ENCODE results near the gene MCF2L.
"Not testable (repeated sequence)": the region's sequence is repeated elsewhere in the genome, so short reads cannot be mapped to it uniquely, and the experiment has no call there.

MCF2L gene

DNA sequence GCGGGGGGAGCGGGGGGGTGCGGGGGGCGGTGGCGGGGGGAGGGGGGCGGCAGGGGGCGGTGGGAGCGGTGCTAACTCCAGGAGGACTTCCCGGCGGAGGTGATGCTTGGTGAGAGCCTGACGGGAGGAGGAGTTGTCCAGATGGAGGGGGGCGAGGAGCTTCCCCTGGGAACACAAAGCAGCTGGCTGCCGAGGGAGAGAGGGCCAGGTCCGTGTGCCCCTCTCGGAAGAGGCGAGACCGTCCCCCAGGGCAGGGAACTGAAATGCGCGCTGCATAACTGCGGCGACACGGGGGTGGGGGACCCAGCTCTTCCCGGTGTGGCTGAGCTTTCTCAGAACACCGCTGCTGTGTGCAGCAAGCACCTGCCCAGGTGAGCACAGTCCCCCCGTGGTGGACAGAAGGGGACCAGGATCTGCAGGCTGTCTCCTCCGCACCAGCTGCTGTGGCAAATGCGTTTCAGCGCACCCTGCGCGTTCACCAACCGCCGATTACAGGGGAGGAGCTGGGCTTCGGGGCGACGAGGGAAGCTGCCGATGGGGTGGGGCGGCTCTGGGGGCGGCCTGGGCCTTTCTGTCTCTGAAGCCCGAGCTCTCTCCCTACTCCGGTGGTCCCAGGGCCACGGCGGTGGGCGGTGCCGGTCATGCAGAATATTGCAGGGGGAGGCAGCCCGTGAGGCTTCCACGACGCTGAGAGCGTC, 81.9 kb downstream of the MCF2L start:
- no peak for DNase-seq (ENCODE audit: low read depth)

DNA sequence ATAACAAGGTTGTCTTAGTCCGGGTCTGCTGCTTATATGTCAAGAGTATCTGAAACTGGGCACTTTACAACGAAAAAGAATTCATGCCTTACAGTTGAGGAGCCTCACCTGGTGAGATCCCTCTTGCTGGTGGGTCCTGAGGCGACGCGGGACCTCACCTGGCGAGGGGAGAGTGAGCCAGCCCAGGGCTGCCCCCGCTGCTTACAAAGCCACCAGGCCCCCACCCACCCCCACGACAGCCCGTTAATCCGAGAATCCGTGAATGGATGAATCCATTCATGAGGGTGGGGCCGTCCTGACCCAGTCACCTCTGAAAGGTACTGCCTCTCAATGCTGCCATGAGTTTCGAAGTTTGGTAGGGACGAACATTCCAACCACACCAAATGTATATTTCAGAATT, 82.6 kb downstream of the MCF2L start:
- no peak for DNase-seq (ENCODE audit: low read depth)

GRCh38 chr13:113052206-113052605, 83.2 kb downstream of the MCF2L start:
- no peak for DNase-seq (ENCODE audit: low read depth)

DNA sequence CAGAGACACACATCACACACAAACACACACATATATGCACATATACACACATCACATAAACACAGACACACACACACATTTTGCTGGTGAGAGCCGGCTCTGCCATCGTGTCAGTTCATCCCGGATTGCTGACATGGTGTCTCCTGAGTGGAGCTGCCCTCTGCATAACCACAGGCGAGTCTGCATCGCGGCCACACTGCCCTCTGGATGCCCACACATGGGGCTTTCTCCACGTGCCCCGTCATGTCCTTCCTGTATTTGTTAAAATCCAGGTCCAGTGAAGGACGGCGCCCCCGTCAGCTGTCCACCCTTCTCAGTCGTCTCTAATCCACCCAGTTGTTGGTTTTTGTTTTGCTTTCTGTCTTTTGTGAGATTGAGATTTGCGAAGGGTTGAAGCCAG, 84.0 kb downstream of the MCF2L start:
- DNase-seq (ENCODE audit: low read depth), result no peak

DNA sequence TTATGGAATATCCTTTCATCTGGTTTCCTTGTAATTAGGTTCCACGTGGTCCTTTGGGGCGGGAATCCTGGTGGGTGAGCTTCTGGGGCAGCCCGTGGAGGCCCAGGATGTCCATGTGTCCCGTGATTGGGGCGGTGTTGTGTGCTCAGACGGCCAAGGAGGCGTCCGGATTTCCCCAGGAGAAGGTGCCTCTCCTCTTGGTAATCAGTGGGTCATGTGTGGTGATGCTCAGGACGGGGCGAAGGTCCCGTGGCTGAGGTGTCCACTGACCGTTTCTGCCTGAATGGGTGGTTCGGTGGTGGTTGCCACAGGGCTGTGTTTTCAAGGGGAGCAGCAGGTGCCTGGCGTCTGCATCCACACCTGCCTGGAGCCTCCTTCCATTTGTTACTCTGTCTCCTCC, 84.4 kb downstream of the MCF2L start:
- no peak for DNase-seq (ENCODE audit: low read depth)

GRCh38 chr13:113053801-113054604, 85.0 kb downstream of the MCF2L start:
- DNase-seq (ENCODE audit: low read depth), result no peak

- DNase-seq (ENCODE audit: low read depth), result no peak
Measured at GRCh38 chr13:113057084-113057483, 88.1 kb downstream of the MCF2L start.

DNA sequence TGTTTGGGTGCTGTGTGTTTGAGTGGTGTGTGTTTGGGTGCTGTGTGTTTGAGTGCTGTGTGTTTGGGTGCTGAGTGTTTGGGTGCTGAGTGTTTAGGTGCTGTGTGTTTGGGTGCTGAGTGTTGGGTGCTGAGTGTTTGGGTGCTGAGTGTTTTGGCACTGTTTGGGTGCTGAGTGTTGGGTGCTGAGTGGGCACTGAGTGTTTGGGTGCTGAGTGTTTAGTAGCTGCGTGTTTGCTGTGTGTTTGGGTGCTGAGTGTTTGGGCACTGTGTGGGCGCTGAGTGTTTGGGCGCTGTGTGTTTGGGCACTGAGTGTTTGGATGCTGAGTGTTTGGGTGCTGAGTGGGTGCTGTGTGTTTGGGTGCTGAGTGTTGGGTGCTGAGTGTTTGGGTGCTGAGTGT, 88.5 kb downstream of the MCF2L start:
- not testable (repeated sequence) for DNase-seq (ENCODE audit: low read depth)

- no peak for DNase-seq (ENCODE audit: low read depth)
Measured at GRCh38 chr13:113058129-113058987, 89.3 kb downstream of the MCF2L start.

- no peak for DNase-seq (ENCODE audit: low read depth)
Measured at GRCh38 chr13:113058988-113059850, 90.2 kb downstream of the MCF2L start.

DNA sequence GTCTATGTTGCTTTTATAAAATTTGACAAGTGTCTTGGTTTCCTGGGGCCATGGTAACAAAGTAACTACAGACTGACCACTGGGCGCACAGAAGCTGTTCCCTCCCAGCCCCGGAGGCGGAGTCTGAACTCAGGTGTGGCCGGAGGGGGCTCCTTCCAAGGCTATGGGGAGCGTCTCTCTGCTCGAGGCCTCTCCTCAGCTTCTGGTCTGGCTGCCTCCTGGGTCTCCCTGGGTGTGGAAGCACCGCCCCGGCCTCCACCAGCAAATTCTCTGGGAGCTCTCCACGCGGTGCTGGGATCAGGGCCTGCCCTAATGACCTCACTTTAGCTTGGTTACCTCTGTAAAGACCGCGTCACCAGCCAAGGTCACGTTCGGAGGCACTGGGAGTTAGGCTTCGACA, 90.9 kb downstream of the MCF2L start:
- no peak for DNase-seq (ENCODE audit: low read depth)

- DNase-seq (ENCODE audit: low read depth), result no peak
Measured at GRCh38 chr13:113060557-113061270, 91.7 kb downstream of the MCF2L start.

- DNase-seq (ENCODE audit: low read depth), result no peak
Measured at GRCh38 chr13:113061271-113061625, 92.2 kb downstream of the MCF2L start.

DNA sequence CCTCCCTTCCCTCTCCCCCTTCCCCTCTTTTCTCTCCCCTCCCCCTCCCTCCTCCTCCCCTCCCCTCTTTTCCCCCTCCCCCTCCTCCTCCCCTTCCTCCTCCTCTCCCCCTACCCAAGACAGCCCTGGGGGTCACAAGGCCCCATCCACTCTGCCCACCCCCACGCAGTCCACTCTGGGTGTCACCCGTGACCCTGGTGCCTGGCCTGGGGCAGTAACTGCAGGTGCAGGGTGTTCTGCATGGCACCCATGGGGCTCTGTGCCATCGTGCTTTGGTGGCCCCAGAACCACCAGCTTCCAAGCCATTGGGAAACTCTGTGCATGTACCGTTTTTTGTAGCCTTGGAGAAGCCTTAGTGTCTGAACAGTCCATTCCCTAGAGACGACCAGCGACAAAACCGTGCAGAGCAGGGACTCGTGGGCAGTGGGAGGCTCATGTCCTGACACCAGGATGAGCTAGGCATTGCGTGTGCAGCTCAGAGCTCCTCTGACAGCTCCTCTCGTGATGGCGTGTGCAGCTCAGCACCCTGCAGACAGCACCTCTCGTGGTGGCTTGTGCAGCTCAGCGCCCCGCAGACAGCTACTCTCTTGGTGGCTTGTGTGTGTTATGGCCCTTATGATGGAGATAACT, 92.9 kb downstream of the MCF2L start:
- DNase-seq (ENCODE audit: low read depth), result no peak

GRCh38 chr13:113062691-113063090, 93.7 kb downstream of the MCF2L start:
- no peak for DNase-seq (ENCODE audit: low read depth)

- DNase-seq (ENCODE audit: low read depth), result no peak
Measured at GRCh38 chr13:113063091-113063491, 94.1 kb downstream of the MCF2L start.

DNA sequence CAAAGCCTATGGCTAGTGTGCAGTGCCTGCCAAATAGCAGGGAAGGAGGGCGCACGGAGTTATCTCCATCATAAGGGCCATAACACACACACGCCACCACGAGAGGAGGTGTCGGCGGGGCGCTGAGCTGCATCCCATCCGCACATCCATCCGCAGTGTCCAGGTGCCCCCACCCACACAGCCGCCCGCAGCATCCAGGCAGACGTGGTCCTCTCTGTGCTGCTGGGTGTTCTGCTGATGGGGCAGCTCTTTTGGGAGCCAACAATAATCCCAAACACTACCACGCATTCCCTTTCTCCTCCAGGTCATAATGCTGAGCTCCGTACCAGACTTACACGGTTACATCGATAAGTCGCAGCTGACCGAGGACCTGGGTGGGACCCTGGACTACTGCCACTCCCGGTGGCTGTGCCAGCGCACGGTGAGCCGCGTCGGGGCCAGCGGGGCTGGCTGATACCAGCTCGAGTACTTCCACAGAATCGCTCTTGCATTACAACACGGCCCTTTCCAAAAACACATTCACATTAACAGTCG, 95.1 kb downstream of the MCF2L start:
- no peak for DNase-seq (ENCODE audit: low read depth)

DNA sequence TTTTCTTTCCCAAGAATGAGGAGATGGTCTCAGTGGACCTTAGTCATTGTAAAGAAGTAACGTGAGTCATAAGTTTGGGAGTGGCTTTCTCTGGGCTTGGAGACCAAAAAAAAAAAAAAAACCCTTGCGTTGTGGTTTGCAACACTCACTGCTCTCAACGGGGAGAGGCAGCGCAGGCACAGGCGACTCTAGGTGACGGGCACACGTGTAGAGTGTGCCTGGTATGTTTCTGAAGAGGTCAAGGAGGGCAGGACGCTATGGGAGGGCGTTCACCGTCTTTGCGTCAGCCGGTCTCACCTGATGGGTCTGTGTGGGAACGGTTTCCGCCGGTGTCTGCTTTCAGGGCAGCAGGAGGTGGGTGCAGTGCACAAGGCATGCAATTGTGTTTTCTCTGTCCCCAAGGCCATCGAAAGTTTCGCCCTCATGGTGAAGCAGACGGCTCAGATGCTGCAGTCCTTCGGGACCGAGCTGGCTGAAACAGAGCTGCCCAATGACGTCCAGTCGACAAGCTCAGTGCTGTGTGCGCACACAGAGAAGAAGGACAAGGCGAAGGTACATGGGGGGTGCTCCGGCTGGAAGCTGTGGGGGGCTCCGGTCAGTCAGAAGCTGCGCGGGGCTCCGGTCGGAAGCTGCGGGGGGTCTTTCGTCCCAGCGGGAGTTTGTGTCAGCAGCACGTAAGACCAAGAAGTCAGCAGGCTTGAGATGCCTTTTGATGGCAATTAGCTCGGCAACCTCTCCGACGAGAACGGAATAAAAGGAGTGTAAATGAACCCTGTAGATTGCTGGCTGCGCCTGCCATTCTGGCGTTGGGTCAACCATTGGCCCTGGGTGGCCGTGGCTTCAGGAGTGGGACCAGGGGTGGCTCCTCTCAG, 95.8 kb downstream of the MCF2L start:
- DNase-seq (ENCODE audit: low read depth), result peak; percentile 31

DNA sequence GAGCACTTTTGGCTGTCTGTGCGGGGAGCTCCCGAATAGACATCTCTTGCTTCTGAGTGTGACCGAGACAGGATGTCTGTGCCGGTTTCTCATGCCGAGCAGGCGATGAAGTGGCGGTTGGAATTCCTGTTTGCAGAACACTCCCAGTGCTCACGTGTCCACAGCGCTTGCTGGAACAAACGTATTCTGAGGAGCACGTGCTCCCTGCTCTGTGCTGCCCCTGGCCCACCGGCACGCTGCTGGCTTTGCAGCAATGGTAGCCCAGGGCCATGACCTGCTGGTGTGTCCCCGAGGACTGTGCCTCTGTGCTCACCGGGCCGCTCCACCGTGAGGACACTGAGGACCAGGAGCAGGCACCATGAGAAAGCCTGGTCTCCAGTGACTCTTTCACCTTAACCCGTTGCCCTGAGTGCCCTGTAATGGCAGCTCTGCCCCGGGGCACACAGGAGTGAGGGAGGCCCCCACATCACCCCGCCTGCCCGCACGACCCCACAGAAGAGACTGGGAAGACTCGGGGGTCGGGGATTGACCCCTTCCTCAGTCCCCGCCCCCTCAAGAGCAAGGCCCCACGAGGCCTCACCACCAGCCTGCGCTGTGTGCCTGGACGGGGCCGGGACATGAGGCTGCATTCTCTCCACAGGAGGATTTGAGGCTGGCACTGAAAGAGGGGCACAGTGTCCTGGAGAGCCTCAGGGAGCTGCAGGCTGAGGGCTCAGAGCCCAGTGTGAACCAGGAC, 96.6 kb downstream of the MCF2L start:
- DNase-seq (ENCODE audit: low read depth), result no peak
